Measurements from ENCODE around the gene GCLM. TPM values are rescaled to one million over a fixed set of nuclear protein-coding genes. Genes with fewer than 3 reads are reported as not detected.
A peak's percentile ranks its signal among the peaks of the same experiment; 100 is the strongest.
"Not testable (repeated sequence)": the region's sequence is repeated elsewhere in the genome, so short reads cannot be mapped to it uniquely, and the experiment has no call there.

GCLM gene
- total RNA-seq, 2 donors from 2014 or later = 16.9 to 17.6 TPM

DNA sequence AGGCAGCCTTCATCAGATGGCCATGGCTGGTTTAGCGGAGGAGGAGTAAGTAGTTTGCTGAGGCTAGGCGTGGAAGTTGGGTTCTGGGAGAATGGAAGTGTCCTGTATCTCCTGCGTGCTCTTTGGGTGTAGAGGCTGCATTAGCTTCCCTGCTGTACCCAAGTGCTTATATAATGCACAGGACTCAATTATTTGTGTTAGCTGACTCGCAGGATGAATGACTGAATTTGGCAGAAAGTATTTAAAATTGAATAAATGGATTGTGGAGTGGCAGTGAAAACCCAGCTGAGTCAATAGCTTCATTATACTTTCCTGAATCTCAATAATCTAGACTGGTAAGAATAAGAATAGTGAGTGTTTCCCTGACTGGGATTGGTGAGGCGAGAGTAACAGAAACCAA is 44.0 kb downstream of the GCLM start:
- no peak for ATAC-seq

DNA sequence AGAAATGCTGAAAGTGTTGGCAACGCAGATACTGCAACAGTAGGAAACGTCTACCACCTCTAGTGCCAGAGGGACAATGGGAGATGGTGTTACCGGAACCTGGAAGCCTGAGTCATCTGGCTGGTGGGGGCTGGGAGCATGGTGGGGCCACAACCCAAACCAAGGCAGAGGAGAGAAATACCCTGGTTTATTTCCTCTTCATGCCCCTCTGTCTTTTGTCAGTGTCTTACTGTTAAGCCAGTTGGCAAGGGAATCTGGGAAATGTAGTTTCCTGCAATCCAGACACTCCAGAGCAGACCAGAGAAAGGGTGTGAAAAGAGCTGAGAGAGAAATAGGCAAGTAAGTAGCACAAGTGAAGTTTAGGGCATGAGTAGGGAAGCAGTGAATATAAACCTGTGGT is 45.1 kb downstream of the GCLM start:
- ATAC-seq (peak in 1 of 2 donors; percentile 32), DNase-seq (ENCODE audit: low spot score in 2 of 2) (no peak)
- no peaks in the 10 kb centered on the region for H3K36me3 Mint-ChIP-seq
- no peaks in the 10 kb centered on the region for H3K9me3 Mint-ChIP-seq
- H3K27ac Mint-ChIP-seq = no peak overlapping the region

More for the DNA sequence above, 44.0 kb downstream of the GCLM start:
- Mint-ChIP-seq H3K27ac (peak overlapping the region in 1 of 2 donors; percentile 11), H3K9me3 (no peaks in the 10 kb centered on the region), H3K36me3 (peaks cover 0 to 6% of the 10 kb centered on the region in 2 donors)
- DNase-seq (ENCODE audit: low spot score in 2 of 2) = no peak

GRCh38 chr1:93857653-93858052 is 51.6 kb downstream of the GCLM start:
- H3K27ac Mint-ChIP-seq; H3K9me3 Mint-ChIP-seq; DNase-seq (ENCODE audit: low spot score in 2 of 2); ATAC-seq; H3K36me3 Mint-ChIP-seq: not testable (repeated sequence)

DNA sequence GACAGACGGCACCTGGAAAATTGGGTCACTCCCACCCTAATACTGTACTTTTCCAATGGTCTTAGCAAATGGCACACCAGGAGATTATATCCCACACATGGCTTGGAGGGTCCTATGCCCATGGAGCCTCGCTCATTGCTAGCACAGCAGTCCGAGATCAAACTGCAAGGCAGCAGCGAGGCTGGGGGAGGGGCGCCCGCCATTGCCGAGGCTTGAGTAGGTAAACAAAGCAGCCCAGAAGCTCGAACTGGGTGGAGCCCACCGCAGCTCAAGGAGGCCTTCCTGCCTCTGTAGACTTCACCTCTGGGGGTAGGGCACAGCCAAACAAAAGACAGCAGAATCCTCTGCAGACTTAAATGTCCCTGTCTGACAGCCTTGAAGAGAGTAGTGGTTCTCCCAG is 53.2 kb downstream of the GCLM start:
- not testable (repeated sequence) for ATAC-seq; H3K27ac Mint-ChIP-seq; H3K36me3 Mint-ChIP-seq; H3K9me3 Mint-ChIP-seq; DNase-seq (ENCODE audit: low spot score in 2 of 2)

- H3K27ac Mint-ChIP-seq = no peak overlapping the region
- DNase-seq (ENCODE audit: low spot score in 2 of 2) (no peak), ATAC-seq (no peak)
- H3K36me3 Mint-ChIP-seq = peaks cover 0 to 5% of the 10 kb centered on the region in 2 donors
- H3K9me3 Mint-ChIP-seq = peaks cover 0 to 4% of the 10 kb centered on the region in 2 donors
Observed at GRCh38 chr1:93853940-93854339, 55.3 kb downstream of the GCLM start.

- ATAC-seq = no peak
- no peak for DNase-seq (ENCODE audit: low spot score in 2 of 2)
- Mint-ChIP-seq H3K27ac (no peak overlapping the region), H3K9me3 (peaks cover 0 to 4% of the 10 kb centered on the region in 2 donors), H3K36me3 (peaks cover 3 to 7% of the 10 kb centered on the region in 2 donors)
Observed at GRCh38 chr1:93851878-93852277, 57.4 kb downstream of the GCLM start.

DNA sequence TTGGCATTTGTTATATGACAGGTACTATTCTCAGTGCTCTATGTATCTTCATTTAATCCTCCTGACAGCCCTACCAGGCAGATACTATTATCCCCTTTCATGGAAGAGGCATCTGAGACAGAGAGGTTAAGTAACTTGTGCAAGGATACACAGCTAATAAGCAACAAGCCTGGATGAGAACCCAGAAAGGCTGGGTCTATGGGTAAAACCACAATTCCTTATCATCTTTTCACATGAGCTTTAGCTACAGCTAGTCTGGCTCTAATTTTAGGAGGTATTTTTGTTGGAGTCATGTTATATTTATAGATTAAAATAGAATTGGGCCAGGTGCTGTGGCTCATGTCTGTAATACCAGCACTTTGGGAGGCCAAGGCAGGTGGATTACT is 57.9 kb downstream of the GCLM start:
- Mint-ChIP-seq H3K9me3 (peaks cover 0 to 4% of the 10 kb centered on the region in 2 donors), H3K27ac (no peak overlapping the region), H3K36me3 (peaks cover 0 to 7% of the 10 kb centered on the region in 2 donors)
- DNase-seq (ENCODE audit: low spot score in 2 of 2) = no peak
- no peak for ATAC-seq

- peak; percentile 39 to 59 for DNase-seq (ENCODE audit: low spot score in 2 of 2)
- not testable (repeated sequence) for ATAC-seq, H3K36me3 Mint-ChIP-seq, H3K27ac Mint-ChIP-seq, H3K9me3 Mint-ChIP-seq
Observed at GRCh38 chr1:93850687-93851326, 58.4 kb downstream of the GCLM start.

DNA sequence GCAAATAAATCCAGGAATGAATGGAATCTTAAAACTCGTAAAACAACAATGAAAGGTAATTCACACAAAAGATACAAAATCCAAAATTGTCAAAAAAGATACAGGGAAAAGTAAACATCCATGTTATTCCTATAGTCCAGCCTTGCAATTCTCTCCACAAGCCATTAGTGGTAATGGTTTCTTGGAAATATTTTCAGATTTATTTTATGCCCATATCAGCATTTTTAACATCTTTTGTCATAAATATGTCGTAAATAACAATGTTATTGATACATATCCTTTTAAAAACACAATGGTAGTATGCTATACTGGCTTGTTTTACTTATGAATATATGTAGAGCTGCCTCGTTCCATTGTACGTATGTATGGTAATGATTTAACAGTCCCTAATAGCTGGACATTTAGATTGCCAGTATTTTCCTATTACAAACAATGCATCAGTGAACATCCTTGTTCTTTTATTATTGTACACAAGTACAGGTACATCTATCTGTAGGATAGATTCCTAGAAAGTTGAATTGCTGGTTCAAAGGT is 60.8 kb downstream of the GCLM start:
- no peak for ATAC-seq
- Mint-ChIP-seq H3K9me3 (peaks cover 0 to 4% of the 10 kb centered on the region in 2 donors), H3K27ac (peak overlapping the region in 1 of 2 donors; percentile 99), H3K36me3 (peaks cover 0 to 7% of the 10 kb centered on the region in 2 donors)
- DNase-seq (ENCODE audit: low spot score in 2 of 2) = no peak

GRCh38 chr1:93847811-93848288 is 61.4 kb downstream of the GCLM start:
- H3K9me3 Mint-ChIP-seq = peaks cover 0 to 4% of the 10 kb centered on the region in 2 donors
- peaks cover 0 to 7% of the 10 kb centered on the region in 2 donors for H3K36me3 Mint-ChIP-seq
- DNase-seq (ENCODE audit: low spot score in 2 of 2) (peak; percentile 40 to 75), ATAC-seq (peak; percentile 24 to 33)
- H3K27ac Mint-ChIP-seq = peak overlapping the region; percentile 99 to 100

GRCh38 chr1:93846992-93847810 is 62.0 kb downstream of the GCLM start:
- Mint-ChIP-seq H3K27ac (peak overlapping the region; percentile 99 to 100), H3K36me3 (peaks cover 0 to 7% of the 10 kb centered on the region in 2 donors), H3K9me3 (peaks cover 0 to 4% of the 10 kb centered on the region in 2 donors)
- DNase-seq (ENCODE audit: low spot score in 2 of 2) (peak; percentile 88 to 90), ATAC-seq (peak; percentile 72 to 76)

- ATAC-seq = peak; percentile 47 to 56
- peak; percentile 73 to 89 for DNase-seq (ENCODE audit: low spot score in 2 of 2)
- Mint-ChIP-seq H3K36me3 (peaks cover 0 to 7% of the 10 kb centered on the region in 2 donors), H3K27ac (peak overlapping the region; percentile 90 to 99), H3K9me3 (peaks cover 0 to 4% of the 10 kb centered on the region in 2 donors)
Observed at GRCh38 chr1:93846206-93846991, 62.8 kb downstream of the GCLM start.

GRCh38 chr1:93845538-93846205 is 63.6 kb downstream of the GCLM start:
- Mint-ChIP-seq H3K9me3 (peaks cover 0 to 4% of the 10 kb centered on the region in 2 donors), H3K27ac (peak overlapping the region; percentile 90 to 99), H3K36me3 (peaks cover 0 to 7% of the 10 kb centered on the region in 2 donors)
- DNase-seq (ENCODE audit: low spot score in 2 of 2) (no peak), ATAC-seq (peak; percentile 48 to 72)

DNA sequence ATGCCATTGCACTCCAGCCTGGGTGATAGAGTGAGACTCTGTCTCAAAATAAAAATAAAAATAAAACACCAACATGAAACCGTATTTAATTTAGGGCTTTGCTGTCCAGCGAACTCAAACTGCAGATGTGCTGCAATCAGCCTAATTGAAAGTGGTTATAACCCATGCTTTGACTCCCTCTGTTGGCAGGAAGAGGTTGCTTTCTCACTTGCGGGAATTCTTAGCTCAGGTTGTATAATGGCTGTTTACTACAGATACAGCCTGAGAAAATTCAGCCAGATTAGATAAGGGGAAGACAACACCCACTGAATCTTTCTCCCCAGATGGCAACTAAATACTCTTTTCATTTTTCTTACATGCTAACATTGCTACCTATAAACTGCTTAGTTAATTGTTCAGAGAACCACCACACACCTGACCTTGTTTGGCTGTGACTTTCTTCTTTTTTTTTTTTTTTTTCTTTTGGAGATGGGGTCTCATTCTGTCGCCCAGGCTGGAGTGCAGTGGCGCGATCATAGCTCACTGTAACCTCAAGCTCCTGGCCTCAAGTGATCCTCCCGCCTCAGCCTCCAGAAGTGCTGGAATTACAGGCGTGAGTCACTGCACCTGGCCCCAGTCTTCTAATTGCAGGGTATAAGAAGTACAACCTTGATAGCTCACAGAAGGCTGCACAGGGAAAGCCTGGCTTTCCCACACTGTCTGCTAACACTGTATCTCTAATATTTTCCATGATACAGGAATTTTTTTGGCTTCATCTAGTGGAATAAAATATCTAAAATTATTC is 64.8 kb downstream of the GCLM start:
- Mint-ChIP-seq H3K36me3 (peaks cover 0 to 7% of the 10 kb centered on the region in 2 donors), H3K9me3 (no peaks in the 10 kb centered on the region), H3K27ac (no peak overlapping the region)
- DNase-seq (ENCODE audit: low spot score in 2 of 2) (peak in 1 of 2 donors; percentile 30), ATAC-seq (no peak)

- H3K36me3 Mint-ChIP-seq = peaks cover 0 to 7% of the 10 kb centered on the region in 2 donors
- no peaks in the 10 kb centered on the region for H3K9me3 Mint-ChIP-seq
- no peak overlapping the region for H3K27ac Mint-ChIP-seq
- ATAC-seq = no peak
- DNase-seq (ENCODE audit: low spot score in 2 of 2) = no peak
Observed at GRCh38 chr1:93842750-93843500, 66.3 kb downstream of the GCLM start.

All from activated naive CD4-positive, alpha-beta T cell treated with anti-CD3 and anti-CD28 coated beads, Interleukin-2, amount 50 U/mL, for 72 hours (primary cell).